SK-N-SH (cell line): ENCODE measurements around the gene KLHL35. TPM values are rescaled to one million over a fixed set of nuclear protein-coding genes. Genes with fewer than 3 reads are reported as not detected.

Experiments
- CTCF ChIA-PET: fragments of 300-600, 350-600 bp; formaldehyde crosslinking; extraction: SDS; loops from one replicate; lab custom pipeline; 2021; lab: Yijun Ruan, JAX
- POLR2A ChIA-PET: fragments of 350-600 bp; sonication (Branson Sonifier 250); formaldehyde crosslinking; extraction: SDS; loops from one replicate; lab custom pipeline; 2020; ENCODE audit warnings: antibody characterized with exemption, inconsistent platforms; lab: Yijun Ruan, JAX
- DNase-seq: peaks from one replicate; pipeline ENCODE4 v3.0.0; 2012
- H2AFZ ChIP-seq: fragments of 200-600 bp; sonication (generic); 2 replicates; pipeline ENCODE4 v1.8.1; 2016; ENCODE audit warnings: antibody characterized with exemption, mild to moderate bottlenecking, low read depth
- H3F3A ChIP-seq: fragments of 200-600 bp; sonication (generic); replicated peaks from 2 replicates; pipeline ENCODE3; 2016; ENCODE audit warnings: antibody characterized with exemption, mild to moderate bottlenecking; ENCODE audit not compliant: insufficient read depth
- H3K27ac ChIP-seq, 2 experiments: fragments of 200-500 bp in 1 of 2; fragments of 200-600 bp in 1 of 2; sonication (Bioruptor generic) in 1 of 2; sonication (generic), shearing (Covaris generic) in 1 of 2; 2 replicates each; pipeline versions ENCODE4 v1.5.1 to v1.6.1; 2014 to 2016; ENCODE audit warnings: low read depth in 2 of 2, inconsistent platforms in 1 of 2, low read length in 1 of 2, mild to moderate bottlenecking in 1 of 2, mixed read lengths in 1 of 2
- H3K27me3 ChIP-seq: fragments of 200-600 bp; sonication (generic), shearing (Covaris generic); 2 replicates; pipeline ENCODE4 v1.6.1; 2016; ENCODE audit warnings: mixed run types; ENCODE audit not compliant: insufficient read depth
- H3K36me3 ChIP-seq, 2 experiments: fragments of 200-500 bp in 1 of 2; fragments of 200-600 bp in 1 of 2; sonication (Bioruptor generic) in 1 of 2; sonication (generic) in 1 of 2; replicated peaks in 1 of 2; 2 replicates each; pipeline versions ENCODE3 to v1.5.1; 2014 to 2016; ENCODE audit warnings: low read length in 1 of 2, mild to moderate bottlenecking in 1 of 2; ENCODE audit not compliant: insufficient read depth in 2 of 2, control insufficient read depth in 1 of 2
- H3K4me1 ChIP-seq, 2 experiments: fragments of 200-500 bp in 1 of 2; fragments of 200-600 bp in 1 of 2; sonication (Bioruptor generic) in 1 of 2; sonication (generic), shearing (Covaris generic) in 1 of 2; 2 replicates each; pipeline versions ENCODE4 v1.5.1 to v1.6.1; 2014 to 2016; ENCODE audit warnings: low read depth in 1 of 2, low read length in 1 of 2, mixed run types in 1 of 2; ENCODE audit not compliant: insufficient read depth in 2 of 2, control insufficient read depth in 1 of 2
- H3K4me2 ChIP-seq: fragments of 200-600 bp; sonication (generic), shearing (Covaris generic); 2 replicates; pipeline ENCODE4 v1.6.1; 2017; ENCODE audit warnings: mixed run types
- H3K4me3 ChIP-seq, 2 experiments: fragments of 200-500 bp in 1 of 2; fragments of 200-600 bp in 1 of 2; sonication (Bioruptor generic) in 1 of 2; sonication (generic), shearing (Covaris generic) in 1 of 2; 2 replicates each; pipeline versions ENCODE4 v1.5.1 to v1.8.1; 2014 to 2016; ENCODE audit warnings: low read depth in 2 of 2, inconsistent platforms in 1 of 2, low read length in 1 of 2, mild to moderate bottlenecking in 1 of 2, mixed read lengths in 1 of 2, moderate library complexity in 1 of 2
- H3K79me2 ChIP-seq: fragments of 200-600 bp; sonication (generic); 2 replicates; pipeline ENCODE4 v1.8.1; 2017; ENCODE audit warnings: mild to moderate bottlenecking; ENCODE audit not compliant: insufficient read depth
- H3K9ac ChIP-seq: fragments of 200-600 bp; sonication (generic); 2 replicates; pipeline ENCODE4 v1.6.1; 2017; ENCODE audit warnings: mixed run types
- H3K9me2 ChIP-seq: fragments of 200-600 bp; sonication (generic); 2 replicates; pipeline ENCODE4 v1.6.1; 2017; ENCODE audit warnings: mixed run types
- H3K9me3 ChIP-seq: fragments of 200-600 bp; sonication (generic); 2 replicates; pipeline ENCODE4 v1.6.1; 2017; ENCODE audit warnings: mixed run types, mild to moderate bottlenecking, moderate library complexity
- H4K20me1 ChIP-seq: fragments of 200-600 bp; sonication (generic); 2 replicates; pipeline ENCODE4 v1.6.1; 2017; ENCODE audit warnings: mild to moderate bottlenecking, mixed run types; ENCODE audit not compliant: insufficient read depth
- ELF1 ChIP-seq: IDR thresholded peaks from 2 replicates; pipeline ENCODE4 v1.4.0; 2012
- FOSL2 ChIP-seq: IDR thresholded peaks from 2 replicates; pipeline ENCODE4 v1.4.0; 2012; ENCODE audit warnings: low read depth, mild to moderate bottlenecking, moderate library complexity, borderline replicate concordance
- GATA2 ChIP-seq: sonication (generic); formaldehyde crosslinking; IDR thresholded peaks from 2 replicates; pipeline ENCODE4 v1.5.0; 2020; ENCODE audit warnings: mild to moderate bottlenecking, missing genetic modification reagents
- NFIC ChIP-seq: IDR thresholded peaks from 2 replicates; pipeline ENCODE4 v1.4.0; 2012; ENCODE audit warnings: borderline replicate concordance
- POLR2AphosphoS5 ChIP-seq: IDR thresholded peaks from 2 replicates; pipeline ENCODE4 v1.6.1; 2012; ENCODE audit warnings: low read depth, low read length
- RCOR1 ChIP-seq: fragments of 150-350 bp; IDR thresholded peaks from 2 replicates; pipeline ENCODE4 v1.6.1; 2017; ENCODE audit warnings: antibody characterized with exemption, low read length
- WGBS: methylation state at CpG from one replicate; pipeline ENCODE4 v1.1.6; 2017; ENCODE audit warnings: low lambda C conversion rate; 5-methylcytosine and 5-hydroxymethylcytosine counted together
- polyA plus RNA-seq, 3 experiments: library from polyadenylated mRNA; depleted of rRNA; stranded (reverse); fragments of >200 nt; gene quantifications; 2 replicates each; pipeline ENCODE4 v1.2.3, GENCODE V29; 2012
- TF ChIP-seq, protein P1 (sequence below): fragments of 150-350 bp; IDR thresholded peaks from 2 replicates; pipeline ENCODE4 v1.6.1; 2016; ENCODE audit warnings: mild to moderate bottlenecking, low read depth, low read length

The KLHL35 gene
- polyA plus RNA-seq, 1 of the 3 experiments (the other 2 are of a cell fraction), result 1.7 TPM

DNA sequence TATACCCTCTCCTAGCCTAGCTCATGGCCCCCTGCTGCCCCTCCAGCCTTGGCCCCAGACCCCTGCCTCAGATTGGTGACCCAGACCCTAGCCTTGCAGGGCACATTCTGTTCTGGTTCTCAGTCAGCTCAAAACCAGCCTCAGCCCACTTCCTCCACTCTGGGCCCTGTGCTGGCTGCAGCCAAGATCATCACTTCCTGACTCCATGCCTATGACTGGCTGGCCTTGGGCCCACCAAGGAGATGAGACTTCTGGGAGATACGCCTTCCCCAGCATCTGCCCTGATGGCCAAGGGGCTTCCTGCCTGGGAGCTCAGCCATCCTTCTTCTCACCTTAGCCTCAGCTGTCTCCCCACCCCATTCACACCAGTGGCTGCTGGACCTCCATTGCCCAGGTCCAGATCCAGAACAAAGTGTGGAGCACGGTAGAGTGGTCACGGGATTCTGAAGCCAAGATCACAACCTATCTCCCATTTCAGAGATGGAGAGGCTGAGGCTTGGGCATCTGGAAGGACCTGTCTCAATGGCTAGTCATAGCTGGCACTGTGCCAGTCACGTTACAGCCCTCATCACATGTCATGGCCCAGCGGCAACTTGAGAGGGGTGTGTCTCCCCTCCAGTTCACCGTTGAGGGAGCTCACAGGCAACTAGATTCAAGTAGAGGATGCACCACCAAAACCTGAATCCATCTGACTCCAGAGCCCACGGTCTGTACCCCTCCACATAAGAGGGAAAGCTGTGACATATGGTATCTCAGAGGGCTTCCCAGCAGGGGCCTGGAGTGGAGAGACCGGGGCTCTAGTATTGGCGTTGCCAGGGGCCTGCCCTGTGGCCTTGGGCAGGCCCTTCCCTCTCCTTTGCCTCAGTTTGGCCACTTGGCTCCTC is 43.0 kb upstream of the KLHL35 start:
- 97% methylated on average over 5 of the region's 9 CpGs for WGBS
- no peaks in the 10 kb centered on the region for H3K79me2 ChIP-seq
- H2AFZ ChIP-seq, result no peak overlapping the region; the same call in 1 of the 2 replicates
- H3K4me2 ChIP-seq, result no peak overlapping the region
- TF ChIP-seq GATA2 (CRISPR knock-in tag) (no peak), FOSL2 (no peak), POLR2AphosphoS5 (no peak), NFIC (peak; percentile 60)
- POLR2A ChIA-PET, result no interaction called here
- no peaks in the 10 kb centered on the region for H3K9me3 ChIP-seq
- no peak overlapping the region; a peak in 1 of 4 replicates for H3K4me3 ChIP-seq
- H3K9ac ChIP-seq, result no peak overlapping the region
- peaks cover 14 to 26% of the 10 kb centered on the region in 2 experiments; a peak in 3 of 4 replicates for H3K4me1 ChIP-seq
- no peak for DNase-seq
- no peaks in the 10 kb centered on the region for H3K36me3 ChIP-seq
- no peaks in the 10 kb centered on the region for H4K20me1 ChIP-seq
- no peaks in the 10 kb centered on the region for H3K9me2 ChIP-seq
- H3F3A ChIP-seq, result no peaks in the 10 kb centered on the region
- no peak overlapping the region for H3K27ac ChIP-seq
- CTCF ChIA-PET, result interaction anchor here (1.0 to 1.9 kb wide), 6 partner anchors 11 to 71 kb away, joined by 3 to 5 read pairs (median 4); no protein-coding TSS in a partner anchor
- no peaks in the 10 kb centered on the region for H3K27me3 ChIP-seq

DNA sequence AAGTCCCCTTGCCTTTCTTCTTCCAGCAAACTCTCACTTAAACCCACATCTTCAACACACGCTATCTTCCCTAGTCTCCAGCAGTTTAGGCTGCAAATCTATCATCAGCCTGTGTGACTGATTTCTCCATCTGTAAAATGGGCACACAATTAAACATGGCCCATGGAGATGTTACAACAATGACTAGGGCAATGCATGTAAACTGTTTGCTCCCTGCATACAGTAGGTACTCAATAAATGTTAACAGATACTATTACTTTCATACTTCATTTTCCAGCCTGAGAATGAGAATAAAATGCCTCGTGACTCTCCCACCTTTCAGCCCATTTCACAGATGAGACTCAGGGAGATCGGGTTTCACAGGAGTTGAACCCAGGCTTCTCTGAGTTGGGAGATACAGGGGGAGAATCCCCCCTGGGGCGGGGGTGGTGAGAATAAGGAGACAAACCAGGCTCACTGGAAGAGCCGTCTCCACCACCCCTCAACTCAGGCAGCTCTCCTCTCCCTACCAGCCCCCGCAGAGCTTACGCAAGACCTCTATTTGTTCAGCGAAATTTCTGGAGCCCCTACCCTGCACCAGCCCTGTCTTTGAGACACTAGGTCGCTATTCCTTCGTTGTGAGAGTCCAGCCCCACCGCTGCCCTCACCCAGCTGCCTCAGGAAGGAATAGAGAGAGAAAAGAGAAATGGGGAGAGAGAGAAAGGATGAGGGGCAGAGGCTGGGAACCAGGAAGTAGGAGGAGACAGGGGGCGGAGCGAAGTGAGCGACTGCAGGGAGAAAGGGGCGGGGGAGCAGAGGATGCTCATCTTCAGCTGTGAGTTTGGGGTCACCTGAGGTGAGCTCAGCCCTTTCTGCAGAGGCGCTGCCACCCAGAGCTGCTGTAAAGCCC is 42.1 kb upstream of the KLHL35 start:
- Histone ChIP-seq H4K20me1 (no peaks in the 10 kb centered on the region), H3K9ac (no peak overlapping the region), H3K36me3 (no peaks in the 10 kb centered on the region), H3K4me2 (no peak overlapping the region), H3K4me1 (peaks cover 14 to 30% of the 10 kb centered on the region in 2 experiments), H3K9me3 (no peaks in the 10 kb centered on the region), H3F3A (peaks cover 2% of the 10 kb centered on the region), H3K9me2 (no peaks in the 10 kb centered on the region), H3K4me3 (no peak overlapping the region; a peak in 1 of 4 replicates), H3K27me3 (no peaks in the 10 kb centered on the region), H3K27ac (no peak overlapping the region), H2AFZ (no peak overlapping the region; the same call in 1 of the 2 replicates), H3K79me2 (no peaks in the 10 kb centered on the region)
- ChIA-PET POLR2A (no interaction called here), CTCF (interaction anchor here (1.0 to 1.9 kb wide), 4 partner anchors 21 to 71 kb away, joined by 3 to 4 read pairs (median 4); no protein-coding TSS in a partner anchor)
- no peak for TF ChIP-seq RCOR1
- TF ChIP-seq ELF1, result peak; percentile 39; the same call in 1 of the 2 replicates
- peak; percentile 63 for DNase-seq
- WGBS, result 87% methylated on average over 15 of the region's 16 CpGs

DNA sequence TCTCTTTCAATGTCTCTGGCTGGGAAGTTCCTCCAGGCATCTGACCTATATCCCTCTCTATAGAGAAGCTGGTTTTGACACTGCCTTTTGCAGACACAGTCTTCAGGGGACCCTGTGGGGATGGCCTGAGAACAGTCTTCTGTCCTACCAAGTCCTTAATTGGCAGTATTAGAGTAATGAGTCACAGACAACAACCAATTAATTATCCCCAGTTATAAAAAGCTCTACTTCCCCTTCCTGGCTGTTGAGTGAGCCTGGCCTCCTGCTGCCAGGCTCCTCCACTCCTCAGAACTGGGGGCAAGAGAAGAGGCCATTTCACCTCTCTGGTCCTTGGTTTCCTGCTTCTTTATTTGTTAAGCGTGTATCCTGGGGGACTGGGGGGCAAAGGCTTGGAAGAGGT is 41.2 kb upstream of the KLHL35 start:
- Histone ChIP-seq H3F3A (peaks cover 2% of the 10 kb centered on the region), H4K20me1 (no peaks in the 10 kb centered on the region), H3K27me3 (no peaks in the 10 kb centered on the region), H3K4me2 (no peak overlapping the region), H3K9me3 (no peaks in the 10 kb centered on the region), H3K4me1 (peaks cover 14 to 32% of the 10 kb centered on the region in 2 experiments), H3K4me3 (no peak overlapping the region), H2AFZ (no peak overlapping the region), H3K27ac (no peak overlapping the region), H3K9ac (no peak overlapping the region), H3K9me2 (no peaks in the 10 kb centered on the region), H3K79me2 (no peaks in the 10 kb centered on the region), H3K36me3 (no peaks in the 10 kb centered on the region)
- no peak for DNase-seq
- peak; percentile 31; the same call in 1 of the 2 replicates for TF ChIP-seq RCOR1
- TF ChIP-seq, protein P1, sequence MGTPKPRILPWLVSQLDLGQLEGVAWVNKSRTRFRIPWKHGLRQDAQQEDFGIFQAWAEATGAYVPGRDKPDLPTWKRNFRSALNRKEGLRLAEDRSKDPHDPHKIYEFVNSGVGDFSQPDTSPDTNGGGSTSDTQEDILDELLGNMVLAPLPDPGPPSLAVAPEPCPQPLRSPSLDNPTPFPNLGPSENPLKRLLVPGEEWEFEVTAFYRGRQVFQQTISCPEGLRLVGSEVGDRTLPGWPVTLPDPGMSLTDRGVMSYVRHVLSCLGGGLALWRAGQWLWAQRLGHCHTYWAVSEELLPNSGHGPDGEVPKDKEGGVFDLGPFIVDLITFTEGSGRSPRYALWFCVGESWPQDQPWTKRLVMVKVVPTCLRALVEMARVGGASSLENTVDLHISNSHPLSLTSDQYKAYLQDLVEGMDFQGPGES, result no peak
- 36% methylated on average over 1 of the region's 1 CpG for WGBS
- ChIA-PET CTCF (interaction anchor here (0.9 to 1.2 kb wide), 2 partner anchors 23 to 28 kb away, joined by 3 read pairs; no protein-coding TSS in a partner anchor), POLR2A (no interaction called here)
